Neural progenitor cell (in vitro differentiated cells): Measurements from ENCODE around the gene GDNF. TPM values are rescaled to one million over a fixed set of nuclear protein-coding genes. Genes with fewer than 3 reads are reported as not detected.

Experiments
- DNase-seq: peaks from one replicate; pipeline ENCODE4 v3.0.0-alpha.2; 2016; ENCODE audit warnings: low spot score
- H2AFZ ChIP-seq: fragments of 200-600 bp; sonication (generic); replicated peaks from 2 replicates; pipeline ENCODE4 v1.6.1; 2016; ENCODE audit warnings: antibody characterized with exemption
- H3F3A ChIP-seq: fragments of 200-600 bp; sonication (generic); 2 replicates; pipeline ENCODE4 v1.6.1; 2016; ENCODE audit warnings: antibody characterized with exemption, low read depth
- H3K27ac ChIP-seq: fragments of 200-600 bp; sonication (generic); 2 replicates; pipeline ENCODE4 v1.5.1; 2016; ENCODE audit warnings: mild to moderate bottlenecking
- H3K27me3 ChIP-seq: fragments of 200-600 bp; sonication (generic); 2 replicates; pipeline ENCODE4 v1.6.1; 2016; ENCODE audit warnings: mild to moderate bottlenecking, moderate library complexity
- H3K36me3 ChIP-seq: fragments of 200-600 bp; sonication (generic); 2 replicates; pipeline ENCODE4 v1.5.1; 2016
- H3K4me1 ChIP-seq: fragments of 200-600 bp; sonication (generic); 2 replicates; pipeline ENCODE4 v1.6.1; 2016; ENCODE audit warnings: mixed run types
- H3K4me2 ChIP-seq: fragments of 200-600 bp; sonication (generic); 2 replicates; pipeline ENCODE4 v1.6.1; 2016
- H3K4me3 ChIP-seq: fragments of 200-600 bp; sonication (generic); 2 replicates; pipeline ENCODE4 v1.5.1; 2016
- H3K79me2 ChIP-seq: fragments of 200-600 bp; sonication (generic); 2 replicates; pipeline ENCODE4 v1.6.1; 2016; ENCODE audit warnings: low read depth
- H3K9ac ChIP-seq: fragments of 200-600 bp; sonication (generic); 2 replicates; pipeline ENCODE4 v1.6.1; 2016
- H3K9me3 ChIP-seq: fragments of 200-600 bp; sonication (generic); 2 replicates; pipeline ENCODE4 v1.5.1; 2016; ENCODE audit warnings: low read depth
- H4K20me1 ChIP-seq: fragments of 200-600 bp; sonication (generic); 2 replicates; pipeline ENCODE4 v1.6.1; 2016; ENCODE audit warnings: low read depth
- H3K27ac Mint-ChIP-seq: 3 replicates; pipeline ENCODE4 v1.8.0; 2021; ENCODE audit warnings: mixed read lengths
- H3K27me3 Mint-ChIP-seq: 2 replicates; pipeline ENCODE4 v1.8.0; 2022; ENCODE audit warnings: low read depth, mild to moderate bottlenecking, inconsistent platforms, moderate library complexity, mixed read lengths; ENCODE audit not compliant: insufficient read depth
- H3K36me3 Mint-ChIP-seq: 3 replicates; pipeline ENCODE4 v1.8.0; 2021; ENCODE audit warnings: mixed read lengths
- H3K4me1 Mint-ChIP-seq: 3 replicates; pipeline ENCODE4 v1.8.0; 2021; ENCODE audit warnings: mixed read lengths
- H3K4me3 Mint-ChIP-seq: 3 replicates; pipeline ENCODE4 v1.8.0; 2021; ENCODE audit warnings: mild to moderate bottlenecking, moderate library complexity, mixed read lengths
- H3K9me3 Mint-ChIP-seq: 3 replicates; pipeline ENCODE4 v1.8.0; 2020; ENCODE audit warnings: mixed read lengths
- EZH2 ChIP-seq: fragments of 200-600 bp; sonication (generic); IDR thresholded peaks from 2 replicates; pipeline ENCODE4 v1.6.1; 2017; ENCODE audit warnings: antibody characterized with exemption, mild to moderate bottlenecking, moderate library complexity
- EZH2phosphoT487 ChIP-seq: fragments of 200-600 bp; sonication (generic); IDR thresholded peaks from 2 replicates; pipeline ENCODE4 v1.6.1; 2017; ENCODE audit warnings: antibody characterized with exemption
- total RNA-seq: library from RNA; depleted of rRNA; stranded (reverse); fragments of >200 nt; gene quantifications from 2 replicates; pipeline ENCODE4 v1.2.3, GENCODE V29; 2015; ENCODE audit warnings: low replicate concordance
- TF ChIP-seq, protein P1 (sequence below): fragments of 200-600 bp; sonication (generic); IDR thresholded peaks from 2 replicates; pipeline ENCODE4 v1.5.1; 2017; ENCODE audit warnings: antibody characterized with exemption, mild to moderate bottlenecking

Gene GDNF
- total RNA-seq, 1 donor from 2014 or later: not detected

DNA sequence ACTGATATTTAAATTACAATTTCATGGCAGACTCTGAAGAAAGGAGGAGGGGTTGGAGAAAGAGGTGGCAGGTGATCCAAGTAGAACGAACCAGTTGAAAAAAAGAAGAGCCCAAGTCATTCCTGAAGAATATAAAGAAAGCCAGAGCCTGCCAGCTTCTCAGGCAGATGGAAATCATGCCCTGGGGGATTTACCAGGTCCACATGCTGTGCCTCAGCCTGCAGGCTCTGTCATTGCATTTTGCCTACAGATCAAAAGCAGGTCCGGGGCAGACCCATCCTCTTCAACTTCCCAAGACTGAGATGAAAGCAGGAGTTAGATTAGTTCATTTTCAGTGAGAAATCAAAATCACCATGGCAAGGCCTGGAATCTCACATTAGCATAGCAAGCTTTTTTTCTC, 48.5 kb downstream of the GDNF start:
- H3K27me3 ChIP-seq: no peaks in the 10 kb centered on the region
- no peaks in the 10 kb centered on the region for H3F3A ChIP-seq
- H3K9me3 Mint-ChIP-seq: peaks cover 26% of the 10 kb centered on the region
- DNase-seq: no peak
- no peaks in the 10 kb centered on the region for H3K79me2 ChIP-seq
- H3K4me1 ChIP-seq: no peaks in the 10 kb centered on the region
- peaks cover 12% of the 10 kb centered on the region for H3K4me1 Mint-ChIP-seq
- H4K20me1 ChIP-seq: no peaks in the 10 kb centered on the region
- H3K36me3 ChIP-seq: no peaks in the 10 kb centered on the region
- H3K4me3 ChIP-seq: no peak overlapping the region
- no peaks in the 10 kb centered on the region for H3K36me3 Mint-ChIP-seq
- no peak overlapping the region for H3K27ac ChIP-seq
- TF ChIP-seq, protein P1, sequence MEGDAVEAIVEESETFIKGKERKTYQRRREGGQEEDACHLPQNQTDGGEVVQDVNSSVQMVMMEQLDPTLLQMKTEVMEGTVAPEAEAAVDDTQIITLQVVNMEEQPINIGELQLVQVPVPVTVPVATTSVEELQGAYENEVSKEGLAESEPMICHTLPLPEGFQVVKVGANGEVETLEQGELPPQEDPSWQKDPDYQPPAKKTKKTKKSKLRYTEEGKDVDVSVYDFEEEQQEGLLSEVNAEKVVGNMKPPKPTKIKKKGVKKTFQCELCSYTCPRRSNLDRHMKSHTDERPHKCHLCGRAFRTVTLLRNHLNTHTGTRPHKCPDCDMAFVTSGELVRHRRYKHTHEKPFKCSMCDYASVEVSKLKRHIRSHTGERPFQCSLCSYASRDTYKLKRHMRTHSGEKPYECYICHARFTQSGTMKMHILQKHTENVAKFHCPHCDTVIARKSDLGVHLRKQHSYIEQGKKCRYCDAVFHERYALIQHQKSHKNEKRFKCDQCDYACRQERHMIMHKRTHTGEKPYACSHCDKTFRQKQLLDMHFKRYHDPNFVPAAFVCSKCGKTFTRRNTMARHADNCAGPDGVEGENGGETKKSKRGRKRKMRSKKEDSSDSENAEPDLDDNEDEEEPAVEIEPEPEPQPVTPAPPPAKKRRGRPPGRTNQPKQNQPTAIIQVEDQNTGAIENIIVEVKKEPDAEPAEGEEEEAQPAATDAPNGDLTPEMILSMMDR: no peak
- TF ChIP-seq EZH2phosphoT487 (no peak), EZH2 (no peak)
- H3K4me2 ChIP-seq: no peak overlapping the region
- H3K4me3 Mint-ChIP-seq: no peak overlapping the region
- no peak overlapping the region for H3K9ac ChIP-seq
- H3K27ac Mint-ChIP-seq: no peak overlapping the region
- no peaks in the 10 kb centered on the region for H3K9me3 ChIP-seq
- no peak overlapping the region for H2AFZ ChIP-seq
- H3K27me3 Mint-ChIP-seq: peaks cover 2% of the 10 kb centered on the region

- Histone ChIP-seq H3K9me3 (no peaks in the 10 kb centered on the region), H3K9ac (no peak overlapping the region), H3K79me2 (no peaks in the 10 kb centered on the region), H4K20me1 (no peaks in the 10 kb centered on the region), H3K4me2 (no peak overlapping the region), H3F3A (no peaks in the 10 kb centered on the region), H3K36me3 (no peaks in the 10 kb centered on the region), H2AFZ (no peak overlapping the region), H3K27me3 (no peaks in the 10 kb centered on the region), H3K4me3 (no peak overlapping the region), H3K4me1 (no peaks in the 10 kb centered on the region), H3K27ac (no peak overlapping the region)
- H3K4me3 Mint-ChIP-seq: no peak overlapping the region
- TF ChIP-seq EZH2phosphoT487 (no peak), EZH2 (no peak)
- DNase-seq: no peak
- H3K4me1 Mint-ChIP-seq: peaks cover 12% of the 10 kb centered on the region
- no peaks in the 10 kb centered on the region for H3K36me3 Mint-ChIP-seq
- H3K27ac Mint-ChIP-seq: no peak overlapping the region
- H3K27me3 Mint-ChIP-seq: no peaks in the 10 kb centered on the region
- peaks cover 24% of the 10 kb centered on the region for H3K9me3 Mint-ChIP-seq
Measured at GRCh38 chr5:37789991-37790390, 49.9 kb downstream of the GDNF start.

DNA sequence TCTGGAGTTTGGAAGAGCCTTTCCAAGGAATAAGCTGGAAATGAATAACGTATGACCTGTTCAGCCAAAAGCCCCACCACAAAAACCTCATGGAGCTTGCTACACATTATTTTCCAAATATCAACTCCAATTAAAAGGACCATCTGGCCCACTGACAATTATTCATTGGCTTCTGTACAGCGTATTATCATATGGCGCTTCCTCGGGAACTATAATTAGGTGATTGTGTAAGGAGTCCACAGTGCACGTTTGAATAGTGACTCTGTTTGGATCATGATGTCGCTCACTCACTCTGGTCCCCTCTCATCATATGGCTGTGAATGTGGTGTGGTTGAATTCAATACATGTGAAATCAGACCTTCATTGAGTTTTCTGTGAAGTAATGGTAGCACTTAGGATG, 52.1 kb downstream of the GDNF start:
- Mint-ChIP-seq H3K4me1 (peaks cover 9% of the 10 kb centered on the region), H3K4me3 (no peak overlapping the region), H3K9me3 (peaks cover 8% of the 10 kb centered on the region), H3K27ac (no peak overlapping the region), H3K36me3 (no peaks in the 10 kb centered on the region), H3K27me3 (no peaks in the 10 kb centered on the region)
- H2AFZ ChIP-seq: no peak overlapping the region
- no peak for DNase-seq
- no peaks in the 10 kb centered on the region for H3K79me2 ChIP-seq
- H3K4me3 ChIP-seq: no peak overlapping the region
- TF ChIP-seq, protein P1: no peak
- no peak for TF ChIP-seq EZH2phosphoT487
- no peak for TF ChIP-seq EZH2
- no peaks in the 10 kb centered on the region for H3K27me3 ChIP-seq
- H3K9ac ChIP-seq: no peak overlapping the region
- H3K4me2 ChIP-seq: no peak overlapping the region
- no peaks in the 10 kb centered on the region for H4K20me1 ChIP-seq
- H3K36me3 ChIP-seq: no peaks in the 10 kb centered on the region
- no peaks in the 10 kb centered on the region for H3K4me1 ChIP-seq
- H3K9me3 ChIP-seq: no peaks in the 10 kb centered on the region
- no peak overlapping the region for H3K27ac ChIP-seq
- H3F3A ChIP-seq: no peaks in the 10 kb centered on the region

DNA sequence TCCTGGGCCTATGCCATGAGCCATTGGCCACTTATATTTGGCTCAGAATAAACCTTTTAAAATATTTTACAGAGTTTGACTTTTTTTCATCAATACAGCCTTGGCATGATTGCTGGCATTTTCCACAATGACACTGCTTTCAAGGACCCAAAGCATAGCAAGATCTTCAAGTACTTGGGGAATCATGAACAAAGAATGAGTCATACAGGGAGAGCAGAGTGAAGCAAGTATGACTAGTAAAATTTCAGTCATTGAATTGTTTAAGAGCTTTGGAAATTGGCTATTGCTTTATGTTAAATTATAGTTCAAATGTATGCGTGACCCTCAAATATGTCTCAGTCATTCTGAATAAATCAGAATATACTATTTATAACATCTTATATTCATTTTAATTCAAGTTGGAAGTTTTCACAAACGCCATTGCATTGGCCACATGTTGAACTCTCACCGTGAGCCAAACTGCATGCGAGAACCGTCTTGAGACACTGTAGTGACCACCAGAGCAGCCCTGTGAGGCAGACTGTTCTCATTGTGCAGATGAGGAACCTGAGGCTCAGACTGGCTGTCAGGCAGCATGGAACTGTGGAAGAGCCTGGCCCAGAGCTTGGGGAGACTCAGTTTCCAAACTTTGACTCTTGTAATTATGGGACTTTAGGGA, 52.9 kb downstream of the GDNF start:
- DNase-seq: no peak
- Histone ChIP-seq H3K9me3 (no peaks in the 10 kb centered on the region), H3K27ac (no peak overlapping the region), H3K79me2 (no peaks in the 10 kb centered on the region), H2AFZ (no peak overlapping the region), H3K4me3 (no peak overlapping the region), H3K36me3 (no peaks in the 10 kb centered on the region), H3K4me1 (no peaks in the 10 kb centered on the region), H4K20me1 (no peaks in the 10 kb centered on the region), H3K9ac (no peak overlapping the region), H3K27me3 (no peaks in the 10 kb centered on the region), H3K4me2 (no peak overlapping the region), H3F3A (no peaks in the 10 kb centered on the region)
- Mint-ChIP-seq H3K4me1 (peaks cover 9% of the 10 kb centered on the region), H3K36me3 (no peaks in the 10 kb centered on the region), H3K4me3 (no peak overlapping the region), H3K27ac (no peak overlapping the region), H3K27me3 (no peaks in the 10 kb centered on the region), H3K9me3 (peaks cover 8% of the 10 kb centered on the region)
- TF ChIP-seq, protein P1: no peak
- TF ChIP-seq EZH2phosphoT487: no peak
- no peak for TF ChIP-seq EZH2
